ENCODE results near the gene MYL7. TPM values are rescaled to one million over a fixed set of nuclear protein-coding genes. Genes with fewer than 3 reads are reported as not detected.
"Not testable (repeated sequence)": the region's sequence is repeated elsewhere in the genome, so short reads cannot be mapped to it uniquely, and the experiment has no call there.

MYL7 gene
- total RNA-seq, 1 donor from 2014 or later: 2,865 TPM

DNA sequence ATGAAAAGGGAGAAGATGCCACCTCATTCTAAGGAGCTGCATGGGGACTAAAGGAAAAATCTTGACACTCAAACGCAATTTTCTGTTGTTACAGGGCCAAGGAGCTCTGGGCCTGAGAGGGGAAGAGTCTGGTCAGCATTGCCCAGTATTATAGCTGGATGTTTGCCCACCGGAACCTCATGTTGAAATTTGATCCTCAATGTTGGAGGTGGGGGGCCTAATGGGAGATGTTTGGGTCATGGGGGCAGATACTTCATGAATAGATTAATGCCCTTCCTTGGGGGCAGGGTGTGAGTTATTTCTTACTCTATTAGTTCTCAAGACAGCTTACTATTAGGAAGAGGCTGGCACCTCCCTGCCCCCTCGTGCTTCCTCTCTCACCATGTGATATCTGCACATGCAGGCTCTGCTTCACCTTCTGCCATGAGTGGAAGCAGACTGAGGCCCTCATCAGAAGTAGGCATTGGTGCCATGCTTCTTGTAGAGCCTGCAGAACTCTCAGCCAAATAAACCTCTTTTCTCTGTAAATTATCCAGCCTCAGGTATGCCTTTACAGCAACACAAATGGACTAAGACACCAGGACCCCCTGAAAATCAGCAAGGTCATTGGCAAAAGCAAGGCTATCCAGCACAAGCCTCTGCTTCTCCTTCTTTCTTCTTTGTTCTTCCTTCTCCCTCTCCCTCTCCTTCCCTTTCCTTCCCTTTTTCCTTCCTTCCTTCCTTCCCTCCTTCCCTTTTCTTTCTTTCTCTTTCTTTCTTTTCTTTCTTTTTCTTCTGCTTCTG, 33.0 kb upstream of the MYL7 start:
- no peak for ATAC-seq
- no peak for DNase-seq
- intact Hi-C loops (cut with micrococcal nuclease): no loop called here

DNA sequence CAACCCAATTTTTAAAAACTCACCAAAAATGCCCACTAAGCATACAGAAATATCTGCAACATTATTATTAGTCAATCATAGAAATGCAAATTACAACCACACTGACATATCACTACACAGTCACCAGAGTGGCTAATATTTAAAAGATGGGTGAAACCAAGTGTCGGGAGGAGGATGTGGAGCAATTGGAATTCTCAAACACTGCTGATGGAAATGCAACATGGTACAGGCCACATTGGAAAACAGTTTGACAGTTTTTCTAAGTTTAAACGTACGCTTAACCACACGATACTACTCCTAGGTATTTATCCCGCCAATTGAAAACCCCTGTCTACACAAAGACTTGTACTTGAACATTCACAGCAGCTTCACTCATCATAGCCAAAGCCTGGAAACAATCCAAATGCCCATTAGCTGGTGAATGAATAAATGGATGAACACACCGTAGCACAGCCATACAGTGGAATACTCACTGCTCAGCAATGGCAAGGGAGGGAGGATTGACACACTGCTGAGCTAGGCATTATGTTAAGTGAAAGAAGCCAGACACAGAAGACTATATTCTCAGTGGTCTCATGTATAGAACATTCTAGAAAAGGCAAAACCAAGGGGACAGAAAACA, 31.8 kb upstream of the MYL7 start:
- DNase-seq: no peak
- intact Hi-C loops (cut with micrococcal nuclease): no loop called here
- no peak for ATAC-seq

DNA sequence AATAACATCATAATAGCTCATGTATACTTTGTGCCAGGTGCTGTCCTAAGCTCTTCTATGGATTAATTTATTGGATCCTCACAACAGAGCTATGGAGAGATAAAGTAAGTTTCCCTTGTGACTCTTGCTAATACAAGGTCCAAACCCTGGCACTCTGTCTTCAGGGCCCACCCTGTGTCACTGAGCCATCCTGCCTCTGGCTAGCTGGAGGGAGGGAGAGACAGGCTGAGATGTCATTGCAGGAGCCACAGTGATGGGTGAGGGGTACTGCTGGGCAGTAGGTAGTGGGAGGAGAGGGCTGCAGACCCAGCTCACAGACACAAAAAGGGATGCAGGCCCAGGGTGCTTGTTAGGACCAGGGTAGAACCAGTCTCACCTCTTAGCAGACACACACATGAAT, 31.2 kb upstream of the MYL7 start:
- intact Hi-C loops (cut with micrococcal nuclease): no loop called here
- ATAC-seq: no peak
- DNase-seq: no peak

DNA sequence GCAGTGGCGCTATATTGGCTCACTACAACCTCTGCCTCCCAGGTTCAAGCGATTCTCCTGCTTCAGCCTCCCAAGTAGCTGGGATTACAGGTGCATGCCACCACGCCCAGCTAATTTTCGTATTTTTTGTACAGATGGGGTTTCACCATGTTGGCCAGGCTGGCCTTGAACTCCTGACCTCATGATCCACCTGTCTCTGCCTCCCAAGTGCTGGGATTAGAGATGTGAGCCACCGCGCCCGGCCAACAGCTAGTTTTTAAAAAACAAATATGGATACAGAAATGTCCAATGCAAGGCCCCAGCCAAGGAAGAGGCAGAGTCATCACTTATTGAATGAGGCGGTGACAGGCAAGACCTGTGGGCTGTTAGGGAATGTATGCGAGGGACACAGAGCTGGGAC, 30.8 kb upstream of the MYL7 start:
- intact Hi-C loops (cut with micrococcal nuclease): not testable (repeated sequence)

DNA sequence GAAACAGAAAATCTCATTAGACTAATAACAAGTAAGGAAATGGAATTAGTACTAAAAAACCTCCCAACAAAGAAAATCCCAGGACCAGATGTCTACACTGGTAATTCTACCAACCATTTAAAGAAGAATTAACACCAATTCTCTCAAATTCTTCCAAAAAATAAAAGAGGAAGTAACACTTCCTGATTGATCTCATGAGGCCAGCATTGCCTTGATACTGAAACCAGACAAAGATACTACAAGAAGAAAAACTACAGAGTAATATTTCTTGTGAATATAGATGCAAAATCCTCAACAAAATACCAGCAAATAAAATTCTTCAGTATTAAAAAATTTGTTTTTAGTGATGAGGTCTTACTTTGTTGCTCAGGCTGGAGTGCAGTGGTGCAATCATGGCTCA, 26.8 kb upstream of the MYL7 start:
- no peak for DNase-seq
- ATAC-seq: no peak
- intact Hi-C loops (cut with micrococcal nuclease): no loop called here

More for the DNA sequence above, 30.8 kb upstream of the MYL7 start:
- not testable (repeated sequence) for ATAC-seq, DNase-seq

DNA sequence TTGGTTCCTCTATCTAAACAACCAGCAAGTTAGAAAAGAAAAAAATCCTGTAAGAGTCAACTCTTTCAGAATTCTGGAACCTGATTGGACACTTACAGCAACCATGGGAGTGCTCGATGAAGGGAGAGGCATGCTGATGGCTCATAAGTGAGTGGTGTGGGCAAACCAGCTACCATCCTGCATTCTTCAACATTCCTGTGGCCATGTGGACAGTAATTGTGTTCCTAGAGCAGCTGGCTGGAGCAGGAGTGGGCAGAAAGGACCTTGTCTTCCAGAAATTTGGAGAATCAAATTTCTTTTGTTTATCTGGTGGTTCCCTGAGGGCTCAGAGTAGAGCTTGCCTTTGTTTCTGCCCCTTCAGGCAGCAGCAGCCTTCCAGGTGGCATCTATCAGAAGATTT, 22.5 kb upstream of the MYL7 start:
- intact Hi-C loops (cut with micrococcal nuclease): no loop called here
- ATAC-seq: no peak
- no peak for DNase-seq

DNA sequence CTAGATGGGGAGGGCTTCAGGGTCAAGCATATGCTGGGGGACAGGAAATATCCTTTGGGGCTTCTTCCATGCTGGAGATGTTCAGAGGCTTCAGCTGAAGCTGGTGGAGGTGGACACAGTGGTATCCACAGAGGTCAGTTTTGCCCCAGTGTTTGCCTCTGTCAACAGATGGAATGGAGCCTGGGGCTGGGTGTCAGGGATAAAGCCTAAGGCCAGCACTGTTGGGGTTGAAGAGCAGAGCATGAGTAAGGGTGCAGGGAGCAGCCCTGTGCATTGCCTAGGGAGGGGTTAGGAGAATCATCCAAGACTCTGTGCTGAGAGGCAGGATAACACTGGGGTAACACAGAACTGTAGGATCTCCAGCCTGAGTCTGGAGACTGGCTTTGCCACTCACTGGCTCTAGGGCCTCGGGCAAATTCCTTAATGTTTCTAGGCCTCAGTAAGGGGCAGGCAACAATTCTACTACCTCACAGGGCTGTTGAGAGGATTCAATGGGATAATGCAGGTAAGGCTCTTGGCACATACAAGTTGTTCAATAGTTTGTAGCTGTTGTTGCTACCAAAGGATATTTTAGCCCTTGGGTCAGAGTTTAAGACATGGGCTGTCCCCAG, 21.8 kb upstream of the MYL7 start:
- intact Hi-C loops (cut with micrococcal nuclease): no loop called here
- ATAC-seq: no peak
- DNase-seq: no peak

DNA sequence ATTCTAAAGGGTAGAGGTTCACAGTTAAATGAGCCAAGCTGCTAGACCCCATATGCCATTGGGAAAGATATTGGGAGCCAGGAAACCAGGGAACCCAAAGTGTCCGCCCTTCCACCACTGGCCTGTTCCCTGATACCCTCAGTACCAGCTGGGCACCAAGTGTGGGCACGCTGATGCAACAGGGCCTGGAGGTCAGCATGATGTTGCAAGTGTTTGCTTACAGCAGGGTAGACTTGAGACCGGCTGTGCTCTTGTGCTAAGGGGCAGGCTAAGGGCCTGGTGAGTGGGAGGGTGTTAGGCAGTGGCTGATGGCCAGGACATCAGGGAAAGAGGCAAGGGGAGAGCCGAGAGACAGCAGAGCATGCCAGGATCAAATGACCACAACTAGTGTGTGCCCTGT, 21.0 kb upstream of the MYL7 start:
- ATAC-seq (no peak), DNase-seq (no peak)
- intact Hi-C loops (cut with micrococcal nuclease): no loop called here

DNA sequence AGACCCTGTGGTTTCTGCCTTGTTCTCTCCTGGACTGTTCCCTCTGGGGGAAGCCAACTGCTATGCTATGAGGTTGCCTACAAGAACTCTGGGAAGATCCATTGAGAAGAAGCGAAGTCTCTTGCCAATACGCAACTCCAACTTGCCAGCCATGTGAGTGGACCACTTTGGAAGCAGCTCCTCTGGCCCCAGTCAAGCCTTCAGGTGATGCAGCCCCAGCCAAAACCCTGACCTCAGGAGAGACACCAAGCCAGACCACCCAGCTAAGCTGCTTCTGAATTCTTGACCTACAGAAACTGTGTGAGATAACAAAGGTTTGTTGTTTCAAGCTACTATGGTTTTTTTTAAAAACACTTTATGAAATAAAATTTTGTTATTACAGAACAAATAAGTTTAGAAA, 20.2 kb upstream of the MYL7 start:
- no peak for ATAC-seq
- DNase-seq: no peak
- intact Hi-C loops (cut with micrococcal nuclease): no loop called here

DNA sequence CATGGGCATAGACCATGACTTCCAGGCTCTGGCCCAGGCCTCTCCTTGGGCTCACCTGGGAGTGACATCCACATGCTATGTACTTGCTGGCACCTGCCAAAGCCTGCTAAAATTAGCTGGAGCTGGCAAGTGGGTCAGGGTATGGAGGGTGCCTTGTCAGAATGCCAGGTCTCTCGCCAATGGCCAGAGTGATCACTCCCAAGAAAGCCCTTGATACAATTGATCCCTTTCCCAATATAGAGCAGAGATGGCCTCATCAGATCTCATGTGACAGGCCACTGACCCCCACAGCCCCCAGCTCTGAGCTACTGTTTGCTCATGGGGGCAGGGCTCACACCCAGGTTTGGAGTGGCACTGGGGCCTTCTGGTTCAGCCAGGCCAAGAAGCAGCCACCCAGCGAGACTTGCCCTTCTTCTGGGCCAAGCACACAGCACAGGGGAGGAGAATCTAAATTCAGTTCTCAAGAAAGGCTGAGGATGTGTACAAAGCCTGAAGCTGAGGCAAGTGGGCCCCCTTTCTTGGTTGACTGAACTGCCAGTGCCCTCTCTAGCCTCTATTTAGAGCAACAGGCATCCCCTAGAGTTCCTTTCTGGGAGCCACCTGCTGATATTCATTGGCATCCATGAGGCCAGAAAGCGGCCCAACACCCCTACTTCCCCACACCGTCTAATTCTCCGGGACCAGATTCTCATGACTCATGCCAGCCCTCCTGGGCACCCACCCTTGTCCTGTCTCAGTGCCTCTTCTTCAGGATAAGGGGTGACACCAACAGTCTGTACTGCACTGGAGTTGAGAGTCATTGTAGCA, 18.9 kb upstream of the MYL7 start:
- ATAC-seq: peak; percentile 86
- DNase-seq: no peak
- intact Hi-C loops (cut with micrococcal nuclease): no loop called here

DNA sequence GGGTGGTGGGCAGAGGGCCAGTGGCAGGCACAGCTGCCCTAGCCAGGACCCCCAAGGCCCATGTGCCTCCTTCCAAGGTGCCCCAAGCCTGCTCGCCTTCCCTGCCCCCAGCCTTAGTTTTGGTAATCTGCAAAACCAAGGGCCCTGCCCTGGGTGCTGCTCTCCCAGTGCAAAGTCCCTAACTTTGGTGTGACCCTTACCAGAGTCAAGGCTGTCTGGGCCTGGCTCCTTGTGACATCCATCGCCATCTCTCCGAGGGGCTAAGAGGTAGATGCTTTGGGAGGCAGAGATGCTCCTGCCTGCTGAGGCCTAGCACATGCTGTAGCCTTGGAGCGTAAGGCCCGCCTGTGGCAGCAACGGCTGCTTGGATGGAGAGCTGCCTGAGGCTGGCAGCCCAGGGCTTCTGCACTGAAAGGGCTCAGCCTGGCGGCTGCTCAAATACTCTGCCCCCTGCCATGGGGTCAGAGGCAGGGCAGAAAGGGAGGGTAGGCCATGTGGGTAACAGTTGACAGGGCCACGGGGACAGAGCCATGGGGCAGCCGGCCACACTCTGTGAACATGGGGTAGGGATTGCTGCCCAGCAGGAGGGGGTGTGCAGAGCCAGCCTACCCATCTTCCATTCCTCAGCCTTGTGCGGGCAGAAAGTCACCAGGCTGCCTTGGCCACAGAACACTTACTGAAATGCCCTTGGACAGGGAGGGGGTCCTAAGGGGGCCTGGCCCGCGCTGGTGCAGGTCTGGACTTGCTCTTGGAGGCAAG, 17.9 kb upstream of the MYL7 start:
- intact Hi-C loops (cut with micrococcal nuclease): no loop called here
- DNase-seq (no peak), ATAC-seq (no peak)

DNA sequence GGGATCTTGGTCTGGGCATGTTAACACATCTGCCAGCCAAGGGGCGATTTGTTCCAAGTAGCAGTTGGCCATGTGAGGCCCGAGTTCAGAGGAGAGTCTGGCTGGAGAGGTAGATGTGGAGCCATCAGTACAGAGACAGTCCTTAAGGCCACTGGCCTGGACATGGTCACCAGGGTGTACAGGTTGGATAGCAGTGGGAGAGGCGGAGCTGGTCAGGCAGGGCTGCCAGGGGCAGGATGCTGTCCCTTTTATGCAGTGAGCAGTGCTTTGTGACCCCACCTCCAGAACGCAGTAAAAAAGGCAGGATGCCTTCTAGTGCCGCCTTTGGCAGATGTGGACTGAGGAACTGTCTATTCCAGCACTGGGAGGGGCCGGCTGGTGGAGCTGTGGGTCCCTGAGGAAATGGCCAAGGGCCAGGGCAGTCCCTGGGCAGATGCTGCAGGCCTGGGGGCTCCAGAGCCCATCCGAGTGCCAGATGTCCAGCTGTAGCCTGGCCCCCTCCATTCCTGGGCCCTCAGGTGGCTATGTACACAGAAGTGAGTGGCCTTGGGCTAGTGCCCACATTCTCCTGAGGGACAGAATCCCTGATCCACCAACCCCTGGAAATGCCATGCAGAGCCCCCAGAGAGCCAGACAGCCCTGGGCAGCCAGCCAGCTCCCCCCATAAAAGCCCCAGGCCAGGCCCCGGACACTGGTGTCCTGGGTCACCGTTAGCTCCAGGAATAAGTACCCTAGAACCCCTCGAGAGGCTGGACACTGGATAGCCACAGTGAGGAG, 17.2 kb upstream of the MYL7 start:
- ATAC-seq: no peak

DNA sequence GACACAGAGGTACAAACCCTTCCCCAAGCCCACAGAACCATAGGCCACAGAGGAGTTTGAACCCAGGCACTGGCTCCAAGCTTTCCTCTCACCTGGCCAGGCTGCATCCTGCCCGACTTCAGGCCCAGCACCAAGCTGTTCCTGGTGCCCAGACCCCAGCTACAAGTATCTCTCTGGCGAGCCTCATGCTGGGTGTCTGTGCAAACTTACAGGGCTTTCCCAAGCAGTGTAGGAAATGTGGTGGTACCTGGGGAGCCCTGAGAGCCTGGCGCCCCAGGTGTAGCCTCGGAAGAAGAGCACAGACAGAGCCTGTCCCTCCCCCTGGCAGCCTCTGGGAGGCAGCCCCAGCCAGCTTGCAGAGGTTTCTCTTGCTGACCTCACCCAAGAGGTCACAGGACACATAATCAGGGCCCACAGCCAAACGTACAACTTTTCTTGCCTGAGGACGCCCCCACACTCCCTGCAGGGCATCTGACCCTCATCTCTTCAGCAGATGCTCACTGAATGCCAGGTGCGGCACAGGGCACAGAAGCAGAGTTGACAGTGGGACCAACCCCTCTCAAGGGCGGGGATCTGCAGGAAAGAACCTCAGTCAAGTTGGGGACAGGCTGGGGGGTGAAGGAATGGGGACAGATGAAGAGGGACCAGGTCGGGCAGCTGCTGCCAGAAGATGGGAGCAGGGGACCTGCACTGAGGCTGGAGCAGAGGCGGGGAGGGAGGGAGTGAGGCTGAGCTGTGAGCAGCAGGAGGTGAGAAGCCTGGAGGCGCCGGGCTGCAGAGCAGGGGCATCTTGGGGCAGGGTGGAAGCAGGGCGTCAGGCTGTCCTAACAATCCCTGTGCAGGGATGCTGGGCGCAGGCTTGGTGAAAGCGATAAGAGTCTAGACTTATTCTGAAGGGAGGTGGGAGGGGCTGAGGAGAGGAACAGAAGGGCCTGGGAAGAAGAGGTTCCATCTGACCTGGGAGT, 16.3 kb upstream of the MYL7 start:
- no peak for DNase-seq
- intact Hi-C loops (cut with micrococcal nuclease): no loop called here
- no peak for ATAC-seq

More for the DNA sequence above, 17.2 kb upstream of the MYL7 start:
- intact Hi-C loops (cut with micrococcal nuclease): no loop called here
- DNase-seq: no peak

DNA sequence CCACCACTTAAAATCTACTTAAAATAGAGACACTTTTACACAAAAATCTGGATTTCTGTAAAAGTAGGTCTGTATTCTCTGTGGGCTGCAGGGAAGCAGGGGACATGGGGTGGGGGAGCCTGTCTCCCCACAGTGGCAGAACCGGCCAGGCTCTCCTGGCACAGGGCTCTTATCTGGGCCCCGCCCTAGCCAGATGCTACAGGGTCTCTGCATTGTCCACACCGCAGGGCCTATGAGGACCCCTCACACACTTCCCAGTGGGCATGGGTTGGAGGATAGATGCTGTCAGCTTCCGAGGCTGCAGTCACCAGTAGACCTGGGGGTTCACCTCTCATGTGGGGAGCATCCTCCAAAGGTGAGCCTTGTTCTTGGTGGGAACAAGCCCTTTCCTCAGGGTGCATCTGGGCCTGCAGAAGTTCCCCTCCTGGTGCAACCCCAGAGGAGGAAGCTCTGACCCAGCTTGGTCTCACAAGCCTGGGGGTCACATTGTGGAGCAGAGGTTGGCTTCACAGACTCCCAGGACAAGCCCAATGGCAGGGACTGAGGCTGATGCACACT, 15.4 kb upstream of the MYL7 start:
- DNase-seq (no peak), ATAC-seq (no peak)
- intact Hi-C loops (cut with micrococcal nuclease): no loop called here

DNA sequence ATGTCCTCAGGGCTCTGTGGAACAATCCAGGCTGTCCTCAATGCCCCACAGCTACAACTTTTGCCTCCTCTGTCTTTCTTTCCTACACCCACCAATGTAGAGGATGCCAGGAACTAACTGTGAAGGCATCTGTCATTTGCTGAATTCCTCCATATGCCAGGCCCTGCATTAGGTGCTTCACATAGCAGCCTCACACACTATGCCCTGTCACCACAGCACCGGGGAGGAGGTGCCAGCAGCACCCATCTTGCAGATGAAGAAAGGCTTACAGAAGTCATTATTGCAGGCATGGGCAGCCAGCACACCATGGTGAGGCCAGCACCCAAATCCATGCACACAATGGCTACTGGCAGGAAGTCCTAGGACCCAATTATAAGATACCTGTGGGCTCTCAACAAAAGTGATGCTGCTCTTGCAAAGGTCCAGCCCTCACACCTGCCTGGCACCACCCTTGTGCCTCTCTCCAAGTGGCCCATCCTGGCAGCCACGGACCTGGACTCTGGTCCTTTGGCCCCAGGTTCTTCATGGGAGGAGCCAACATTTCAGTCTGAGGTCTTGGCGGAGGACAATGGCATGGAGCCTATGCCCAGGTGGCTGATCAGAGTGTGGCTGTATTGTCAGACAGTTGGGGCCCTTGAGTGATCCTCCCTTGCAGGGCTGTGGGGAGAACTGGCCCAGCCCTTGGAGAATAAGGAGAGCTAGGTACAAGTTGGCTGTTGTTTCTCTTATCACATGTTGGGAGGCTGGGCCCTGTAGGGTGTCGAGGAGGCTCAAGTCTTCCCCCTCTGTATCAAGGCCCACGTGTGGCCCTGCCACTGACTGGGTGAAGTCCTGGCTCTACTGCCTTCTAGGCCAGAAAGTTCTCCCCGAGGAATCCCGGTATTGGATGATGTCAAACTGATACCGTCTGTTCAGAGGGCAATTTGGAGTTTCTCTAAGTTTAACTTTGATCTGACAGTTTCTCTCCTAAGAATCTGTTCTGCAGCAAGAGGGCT, 14.4 kb upstream of the MYL7 start:
- intact Hi-C loops (cut with micrococcal nuclease): no loop called here
- no peak for ATAC-seq
- DNase-seq: no peak

DNA sequence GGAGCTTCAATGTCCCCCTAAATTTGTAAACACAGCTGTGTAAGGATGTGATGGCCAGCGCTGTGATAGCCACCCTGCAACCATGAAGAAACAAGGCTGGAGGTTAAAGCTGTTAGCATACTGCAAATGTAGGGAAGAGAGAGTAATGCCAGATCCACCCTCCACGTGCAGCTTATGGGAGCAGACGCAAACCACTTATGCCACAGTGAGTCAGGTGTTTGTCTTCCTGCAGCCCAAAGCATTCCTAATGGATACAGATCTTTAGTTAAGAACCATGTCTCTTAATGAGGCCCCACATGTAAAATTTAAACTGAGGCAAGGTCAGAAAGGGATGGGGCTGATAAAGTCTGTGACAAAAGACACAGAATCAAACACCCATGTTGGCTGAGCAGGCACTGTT, 13.6 kb upstream of the MYL7 start:
- intact Hi-C loops (cut with micrococcal nuclease): no loop called here
- DNase-seq: no peak
- no peak for ATAC-seq

All from left ventricle myocardium superior (tissue), 1 donor.